GM13977 (cell line): ENCODE results near the gene TSPAN15.

Experiments
- DNase-seq: peaks from one replicate; pipeline ENCODE4 v3.0.0; 2012; ENCODE audit warnings: low spot score
- CTCF ChIP-seq: IDR thresholded peaks from 2 replicates; pipeline ENCODE4 v1.5.1; 2012; ENCODE audit warnings: mild to moderate bottlenecking, control low read depth; ENCODE audit not compliant: insufficient read depth; ENCODE audit errors: extremely low read depth, missing control alignments
- in situ Hi-C: fragments of 300-500 bp; cut with MboI; formaldehyde crosslinking; loops from one replicate; pipeline ENCODE4 v1.12.0; 2022; ENCODE audit warnings: low sequenced_read_pairs, low pct_unique_long_range_greater_than_20kb, mixed read lengths, inconsistent platforms; ENCODE audit not compliant: unreplicated experiment

Gene TSPAN15

GRCh38 chr10:69496352-69497230 lies 45.3 kb downstream of the TSPAN15 start:
- TF ChIP-seq CTCF, result no peak
- no peak for DNase-seq
- in situ Hi-C loops, result no loop called here

- DNase-seq, result no peak
- in situ Hi-C loops, result no loop called here
- no peak for TF ChIP-seq CTCF
Measured at GRCh38 chr10:69497231-69497561, 45.9 kb downstream of the TSPAN15 start.

- in situ Hi-C loops, result no loop called here
- DNase-seq, result no peak
- TF ChIP-seq CTCF, result no peak
Measured at GRCh38 chr10:69497611-69498390, 46.5 kb downstream of the TSPAN15 start.

GRCh38 chr10:69498711-69499471 lies 47.6 kb downstream of the TSPAN15 start:
- no peak for DNase-seq
- no peak for TF ChIP-seq CTCF
- in situ Hi-C loops, result no loop called here

DNA sequence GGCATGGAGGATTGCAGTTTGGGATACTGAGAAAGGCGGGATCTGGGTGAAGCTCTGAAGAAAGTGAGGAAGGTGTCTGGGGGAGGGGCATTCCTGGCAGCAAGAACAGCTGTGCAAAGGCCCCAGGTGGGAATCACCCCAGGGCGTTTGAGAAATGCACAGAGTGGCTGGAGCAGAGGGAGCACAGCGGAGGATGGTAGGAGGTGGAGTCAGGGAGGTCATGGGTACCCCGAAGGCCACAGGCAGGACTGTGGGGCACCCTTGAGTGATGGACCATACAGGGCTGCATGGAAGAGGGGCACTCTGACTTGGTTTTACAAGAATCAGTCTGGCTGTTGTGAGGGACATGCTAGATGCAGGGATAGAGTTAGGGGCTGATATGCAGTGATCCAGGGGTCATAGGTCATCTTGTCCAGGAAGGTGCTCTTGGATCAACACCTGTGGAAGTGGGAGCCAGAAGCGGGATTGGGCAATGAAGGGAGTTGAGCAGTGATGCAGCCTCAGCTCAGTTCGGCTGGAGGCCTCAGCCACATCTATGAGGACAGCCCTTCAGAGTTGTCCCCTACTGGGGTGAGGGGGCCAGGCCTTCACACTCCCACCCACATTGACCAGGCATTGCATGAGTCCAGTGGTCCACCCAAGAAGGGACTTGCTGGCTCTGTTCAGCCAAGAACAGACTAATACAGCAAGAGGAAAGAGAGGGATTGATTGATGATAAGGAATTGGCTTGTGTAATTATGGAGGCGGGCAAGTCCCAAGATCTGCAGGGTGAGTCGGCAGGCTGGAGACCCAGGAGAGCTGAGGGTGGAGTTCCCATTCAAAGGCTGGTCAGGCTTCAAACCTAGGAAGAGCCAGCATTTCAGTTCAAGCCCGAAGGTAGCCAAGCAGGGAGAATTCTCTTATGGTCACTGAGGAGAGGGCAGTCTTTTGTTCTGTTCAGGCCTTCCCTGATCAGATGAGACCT lies 48.7 kb downstream of the TSPAN15 start:
- in situ Hi-C loops, result no loop called here
- no peak for DNase-seq
- TF ChIP-seq CTCF, result no peak
